IMR-90 (cell line): Measurements from ENCODE around the gene CSPG5. TPM values are rescaled to one million over a fixed set of nuclear protein-coding genes. Genes with fewer than 3 reads are reported as not detected.

ENCODE experiments used
- ATAC-seq: fragments of 200-7000 bp; cut with Tn5 transposase; 2 replicates; pipeline ENCODE4 v1.9.1; 2020; ENCODE audit warnings: low read depth, mild to moderate bottlenecking, moderate library complexity
- BruUV-seq: library from RNA; stranded (reverse); fragments of 400-500 nt; replicated peaks from 2 replicates; lab custom pipeline; 2021; lab: Mats Ljungman, UMichigan
- CTCF ChIA-PET: fragments of 300-600 bp; formaldehyde crosslinking; extraction: SDS; loops from one replicate; lab custom pipeline; 2021; ENCODE audit warnings: antibody characterized with exemption; lab: Yijun Ruan, JAX
- POLR2A ChIA-PET: fragments of 300-600 bp; sonication (Branson Sonifier 250); formaldehyde crosslinking; loops from one replicate; lab custom pipeline; 2022; ENCODE audit warnings: antibody characterized with exemption; ENCODE audit not compliant: unreplicated experiment; lab: Charles Lee
- DNase-seq: peaks from one replicate; pipeline ENCODE4 v3.0.0; 2013
- H2AFZ ChIP-seq: replicated peaks from 2 replicates; pipeline ENCODE3; 2013; ENCODE audit warnings: low read length, mild to moderate bottlenecking; ENCODE audit not compliant: poor library complexity
- H2AK5ac ChIP-seq: 2 replicates; pipeline ENCODE4 v1.6.1; 2013; ENCODE audit warnings: low read depth, low read length, inconsistent platforms
- H2AK9ac ChIP-seq: replicated peaks from 2 replicates; pipeline ENCODE3; 2013; ENCODE audit warnings: mild to moderate bottlenecking, low read depth, low read length, moderate library complexity; ENCODE audit not compliant: poor library complexity
- H2BK120ac ChIP-seq: 2 replicates; pipeline ENCODE4 v1.6.1; 2013; ENCODE audit warnings: low read depth, low read length, inconsistent platforms
- H2BK15ac ChIP-seq: 3 replicates; pipeline ENCODE4 v1.6.1; 2013; ENCODE audit warnings: low read depth, low read length, inconsistent platforms
- H2BK20ac ChIP-seq: 2 replicates; pipeline ENCODE4 v1.6.1; 2013; ENCODE audit warnings: low read depth, mild to moderate bottlenecking, inconsistent platforms, low read length, moderate library complexity
- H2BK5ac ChIP-seq: 2 replicates; pipeline ENCODE4 v1.6.1; 2013; ENCODE audit warnings: mild to moderate bottlenecking, low read depth, low read length, inconsistent platforms; ENCODE audit not compliant: poor library complexity, severe bottlenecking
- H3K14ac ChIP-seq: replicated peaks from 2 replicates; pipeline ENCODE4 v1.6.1; 2013; ENCODE audit warnings: low read depth, low read length, inconsistent platforms
- H3K18ac ChIP-seq: 2 replicates; pipeline ENCODE4 v1.6.1; 2013; ENCODE audit warnings: low read depth, low read length, control low read depth
- H3K23ac ChIP-seq: 2 replicates; pipeline ENCODE4 v1.6.1; 2013; ENCODE audit warnings: low read depth, low read length, inconsistent platforms
- H3K27ac ChIP-seq: 2 replicates; pipeline ENCODE4 v1.5.1; 2013; ENCODE audit warnings: mild to moderate bottlenecking, control low read depth, low read length; ENCODE audit not compliant: insufficient read depth
- H3K27me3 ChIP-seq: 2 replicates; pipeline ENCODE4 v1.6.1; 2013; ENCODE audit warnings: low read length; ENCODE audit not compliant: control insufficient read depth, insufficient read depth
- H3K36me3 ChIP-seq: 2 replicates; pipeline ENCODE4 v1.6.1; 2013; ENCODE audit warnings: low read length, mixed read lengths; ENCODE audit not compliant: control insufficient read depth, insufficient read depth
- H3K4ac ChIP-seq: 2 replicates; pipeline ENCODE4 v1.6.1; 2013; ENCODE audit warnings: low read depth, low read length, inconsistent platforms
- H3K4me1 ChIP-seq: 2 replicates; pipeline ENCODE4 v1.6.1; 2013; ENCODE audit warnings: low read length, mixed read lengths; ENCODE audit not compliant: control insufficient read depth, insufficient read depth
- H3K4me2 ChIP-seq: 2 replicates; pipeline ENCODE4 v1.6.1; 2013; ENCODE audit warnings: low read depth, mild to moderate bottlenecking, control low read depth, low read length, moderate library complexity
- H3K4me3 ChIP-seq: 2 replicates; pipeline ENCODE4 v1.5.1; 2013; ENCODE audit warnings: low read depth, mild to moderate bottlenecking, control low read depth, low read length, moderate library complexity; ENCODE audit not compliant: insufficient read depth
- H3K56ac ChIP-seq: 2 replicates; pipeline ENCODE4 v1.6.1; 2013; ENCODE audit warnings: low read length, inconsistent platforms; ENCODE audit not compliant: insufficient read depth; ENCODE audit errors: extremely low read depth
- H3K79me1 ChIP-seq, 2 experiments: 2 replicates each; pipeline ENCODE4 v1.6.1; 2013; ENCODE audit warnings: low read length in 2 of 2, inconsistent platforms in 1 of 2, low read depth in 1 of 2
- H3K9ac ChIP-seq: 2 replicates; pipeline ENCODE4 v1.6.1; 2013; ENCODE audit warnings: low read depth, low read length, control low read depth
- H3K9me1 ChIP-seq: 2 replicates; pipeline ENCODE4 v1.6.1; 2013; ENCODE audit warnings: low read length, inconsistent platforms; ENCODE audit not compliant: insufficient read depth
- H3K9me3 ChIP-seq: 2 replicates; pipeline ENCODE4 v1.6.1; 2013; ENCODE audit warnings: low read length; ENCODE audit not compliant: control insufficient read depth, insufficient read depth
- H4K20me1 ChIP-seq: 2 replicates; pipeline ENCODE4 v1.6.1; 2013; ENCODE audit warnings: low read length, inconsistent platforms; ENCODE audit not compliant: insufficient read depth
- H4K5ac ChIP-seq: 2 replicates; pipeline ENCODE4 v1.6.1; 2013; ENCODE audit warnings: mild to moderate bottlenecking, low read depth, low read length, control low read depth
- H4K8ac ChIP-seq, 2 experiments: 2 replicates each; pipeline ENCODE4 v1.6.1; 2013; ENCODE audit warnings: low read depth in 2 of 2, low read length in 2 of 2, control low read depth in 1 of 2, inconsistent platforms in 1 of 2
- H4K91ac ChIP-seq: 2 replicates; pipeline ENCODE4 v1.6.1; 2013; ENCODE audit warnings: low read depth, low read length, inconsistent platforms; ENCODE audit not compliant: insufficient read depth
- CEBPB ChIP-seq: IDR thresholded peaks from 2 replicates; pipeline ENCODE4 v1.6.1; 2012; ENCODE audit warnings: low read depth, low read length, improper control_type of control experiment
- WGBS, 2 experiments: methylation state at CpG; one replicate each; pipeline versions ENCODE4 v1.1.5 to v1.1.7; 2013; ENCODE audit warnings: missing lambda C conversion rate in 2 of 2; ENCODE audit not compliant: insufficient read length in 1 of 2; ENCODE audit errors: extremely low coverage in 2 of 2; 5-methylcytosine and 5-hydroxymethylcytosine counted together
- dilution Hi-C: fragments of 300-500 bp; cut with HindIII; formaldehyde crosslinking; loops from one replicate; pipeline ENCODE4 v1.14.3; 2018; ENCODE audit warnings: low sequenced_read_pairs; ENCODE audit not compliant: unreplicated experiment
- in situ Hi-C: fragments of 300-500 bp; cut with MboI; formaldehyde crosslinking; loops from 3 replicates; pipeline ENCODE4 v1.14.3; 2019; ENCODE audit warnings: low sequenced_read_pairs, inconsistent platforms, mixed read lengths
- intact Hi-C: fragments of 100-400 bp; cut with micrococcal nuclease; formaldehyde crosslinking; loops from 2 replicates; pipeline ENCODE4 v1.10.0; 2022
- polyA plus RNA-seq, 3 experiments: library from polyadenylated mRNA; depleted of rRNA; stranded (reverse); fragments of >200 nt; gene quantifications; 2 replicates each; pipeline ENCODE4 v1.2.3, GENCODE V29; 2012; ENCODE audit warnings: low replicate concordance in 1 of 3
- total RNA-seq: library from RNA; depleted of rRNA; stranded (reverse); fragments of >200 nt; gene quantifications from 2 replicates; pipeline ENCODE4 v1.2.3, GENCODE V29; 2012
- TF ChIP-seq, protein P1 (sequence below): fragments of 150-350 bp; IDR thresholded peaks from 2 replicates; pipeline ENCODE4 v1.6.1; 2017; ENCODE audit warnings: mild to moderate bottlenecking, antibody characterized with exemption, low read length, low read depth

Gene CSPG5
- total and polyA plus RNA-seq, 2 of the 4 experiments (the other 2 are of a cell fraction), result under 0.01 to 0.10 TPM

DNA sequence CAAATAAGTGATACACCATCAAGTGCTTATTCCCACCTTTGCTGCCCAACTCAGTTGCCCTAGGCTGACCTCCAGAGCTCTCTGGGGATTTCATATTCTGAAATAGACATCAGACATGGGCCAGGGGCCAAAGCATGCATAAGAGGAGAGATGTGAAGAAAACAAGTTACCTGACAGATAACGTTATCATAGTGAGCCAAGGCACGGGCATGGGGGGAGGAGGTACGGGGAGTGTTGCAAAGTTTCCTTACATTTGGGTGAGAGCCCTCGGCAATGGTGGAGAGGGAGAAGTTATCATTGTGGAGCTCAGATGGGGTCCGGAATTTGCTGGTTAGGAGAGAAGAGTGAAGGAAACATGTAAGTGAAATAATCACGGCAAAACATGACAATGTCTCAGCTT is 9.8 kb downstream of the CSPG5 start:
- no peak for ATAC-seq
- no peak overlapping the region for H3K56ac ChIP-seq
- in situ Hi-C loops (no loop called here), intact Hi-C loops (no loop called here), dilution Hi-C loops (no loop called here)
- no peak overlapping the region for H3K23ac ChIP-seq
- no peak overlapping the region for H3K4ac ChIP-seq
- H2AK9ac ChIP-seq, result no peak overlapping the region
- H3K79me1 ChIP-seq, result no peaks in the 10 kb centered on the region
- no peak overlapping the region for H2BK20ac ChIP-seq
- H4K8ac ChIP-seq, result no peak overlapping the region
- H3K4me2 ChIP-seq, result no peak overlapping the region
- no peak overlapping the region for H4K91ac ChIP-seq
- no peaks in the 10 kb centered on the region for H4K20me1 ChIP-seq
- H3K9ac ChIP-seq, result no peak overlapping the region
- no peak overlapping the region for H3K14ac ChIP-seq
- no peak for TF ChIP-seq CEBPB
- TF ChIP-seq, protein P1, sequence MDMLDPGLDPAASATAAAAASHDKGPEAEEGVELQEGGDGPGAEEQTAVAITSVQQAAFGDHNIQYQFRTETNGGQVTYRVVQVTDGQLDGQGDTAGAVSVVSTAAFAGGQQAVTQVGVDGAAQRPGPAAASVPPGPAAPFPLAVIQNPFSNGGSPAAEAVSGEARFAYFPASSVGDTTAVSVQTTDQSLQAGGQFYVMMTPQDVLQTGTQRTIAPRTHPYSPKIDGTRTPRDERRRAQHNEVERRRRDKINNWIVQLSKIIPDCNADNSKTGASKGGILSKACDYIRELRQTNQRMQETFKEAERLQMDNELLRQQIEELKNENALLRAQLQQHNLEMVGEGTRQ, result no peak
- no peak overlapping the region for H2AFZ ChIP-seq
- H3K27ac ChIP-seq, result no peak overlapping the region
- DNase-seq, result no peak
- CTCF ChIA-PET, result no interaction called here
- no peak overlapping the region for H2BK5ac ChIP-seq
- POLR2A ChIA-PET, result no interaction called here
- H2AK5ac ChIP-seq, result no peak overlapping the region
- WGBS, 2 experiments, result 80% methylated on average over 4 of the region's 6 CpGs; no CpG with 5 or more reads in 1 of the 2 experiments
- no TSS peak for BruUV-seq
- no peak overlapping the region for H2BK15ac ChIP-seq
- H2BK120ac ChIP-seq, result no peak overlapping the region
- H3K4me3 ChIP-seq, result no peak overlapping the region
- no peak overlapping the region for H4K5ac ChIP-seq
- no peaks in the 10 kb centered on the region for H3K36me3 ChIP-seq
- H3K18ac ChIP-seq, result no peak overlapping the region
- H3K4me1 ChIP-seq, result no peaks in the 10 kb centered on the region
- H3K9me1 ChIP-seq, result no peaks in the 10 kb centered on the region
- peaks cover 66% of the 10 kb centered on the region for H3K27me3 ChIP-seq
- no peaks in the 10 kb centered on the region for H3K9me3 ChIP-seq
